ENCODE data around the gene SPATA9.

Gene SPATA9

DNA sequence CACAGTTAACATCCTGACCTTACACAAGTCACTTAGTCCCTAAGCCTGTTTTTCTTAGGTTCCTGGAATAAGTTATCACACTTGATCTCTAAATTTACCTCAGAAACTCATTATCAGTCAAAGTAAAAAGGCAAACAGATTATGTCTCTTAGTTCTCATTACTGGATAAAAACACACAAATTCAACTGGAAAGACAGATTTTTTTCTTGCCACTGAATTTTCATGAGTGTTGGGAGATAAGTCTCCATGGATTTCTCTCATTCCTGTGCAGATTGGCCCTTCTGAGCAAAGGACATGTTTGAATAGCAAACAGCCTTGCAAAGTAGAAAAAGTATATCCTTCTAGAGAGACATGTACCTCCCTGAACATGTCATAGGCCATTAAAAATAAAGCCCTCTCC, 10.2 kb downstream of the SPATA9 start:
- no peak overlapping the region for H3K27ac Mint-ChIP-seq
- no peak overlapping the region for H3K4me3 Mint-ChIP-seq
- peaks cover 5% of the 10 kb centered on the region for H3K4me1 Mint-ChIP-seq (ENCODE audit: low read depth)
- no peaks in the 10 kb centered on the region for H3K9me3 Mint-ChIP-seq
- intact Hi-C loops (cut with micrococcal nuclease), result no loop called here
- H3K27me3 Mint-ChIP-seq, result no peaks in the 10 kb centered on the region
- no peaks in the 10 kb centered on the region for H3K36me3 Mint-ChIP-seq (ENCODE audit: low read depth)

DNA sequence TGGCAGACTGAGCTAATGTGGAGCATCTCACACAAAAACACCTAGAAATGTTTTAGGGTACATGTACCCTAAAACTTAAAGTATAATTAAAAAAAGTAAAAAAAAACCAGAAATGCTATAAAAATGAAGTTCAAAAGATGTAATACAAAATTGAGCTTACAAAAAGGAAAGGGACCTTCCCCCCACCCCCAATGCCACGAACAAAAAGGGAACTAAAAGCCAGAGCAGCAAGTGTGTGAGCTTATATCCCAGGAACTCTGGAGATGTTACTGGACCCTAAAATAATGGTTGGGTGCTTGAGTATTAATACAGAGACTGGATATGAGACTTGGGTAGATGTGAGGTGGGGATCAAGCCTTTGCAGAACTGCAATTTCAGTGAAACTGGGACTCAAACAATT, 11.0 kb downstream of the SPATA9 start:
- H3K9me3 Mint-ChIP-seq, result no peaks in the 10 kb centered on the region
- intact Hi-C loops (cut with micrococcal nuclease), result no loop called here

DNA sequence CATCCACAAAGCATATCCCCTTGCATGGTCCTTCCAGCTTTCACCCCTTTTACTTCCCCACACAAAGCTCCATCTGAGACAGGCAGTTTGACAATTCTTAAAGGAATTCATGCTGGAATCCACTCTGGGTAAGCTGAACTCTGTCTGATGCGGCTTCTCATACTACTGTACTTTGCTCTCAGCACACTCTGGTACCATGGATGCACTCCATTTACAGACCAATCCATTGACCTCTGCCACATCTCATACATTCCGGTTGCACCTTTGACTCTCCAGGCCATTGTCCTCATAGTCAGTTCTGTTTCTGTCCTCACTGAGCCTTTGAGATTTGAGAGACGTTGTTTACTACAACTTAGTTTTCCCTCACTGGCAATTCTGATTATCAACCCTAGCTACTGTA, 12.2 kb downstream of the SPATA9 start:
- Mint-ChIP-seq H3K4me1 (ENCODE audit: low read depth) (peaks cover 5% of the 10 kb centered on the region), H3K36me3 (ENCODE audit: low read depth) (no peaks in the 10 kb centered on the region), H3K9me3 (no peaks in the 10 kb centered on the region), H3K27me3 (no peaks in the 10 kb centered on the region), H3K4me3 (no peak overlapping the region), H3K27ac (no peak overlapping the region)
- intact Hi-C loops (cut with micrococcal nuclease), result no loop called here

More for the DNA sequence above, 11.0 kb downstream of the SPATA9 start:
- Mint-ChIP-seq H3K27me3 (no peaks in the 10 kb centered on the region), H3K27ac (no peak overlapping the region), H3K4me1 (ENCODE audit: low read depth) (peaks cover 5% of the 10 kb centered on the region), H3K4me3 (no peak overlapping the region), H3K36me3 (ENCODE audit: low read depth) (no peaks in the 10 kb centered on the region)

DNA sequence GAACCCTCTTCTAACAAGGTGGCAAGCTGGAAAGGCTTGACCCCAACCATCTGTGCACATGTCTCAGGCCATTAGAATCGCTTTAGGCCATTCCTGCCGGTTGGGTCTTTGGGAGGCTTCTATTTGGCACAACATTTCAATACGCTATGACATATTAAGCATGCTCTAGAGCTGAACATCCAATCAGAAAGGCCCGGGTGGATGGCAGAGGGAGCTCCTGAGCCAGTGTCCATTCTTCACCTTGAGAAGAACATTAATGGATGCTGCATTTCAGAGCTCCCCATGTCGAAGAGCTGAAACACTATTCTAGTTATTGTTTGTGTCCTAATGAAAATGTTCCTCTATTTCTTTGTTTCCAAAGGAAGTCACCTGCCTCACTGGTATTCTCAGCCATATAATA, 12.8 kb downstream of the SPATA9 start:
- no peaks in the 10 kb centered on the region for H3K27me3 Mint-ChIP-seq
- peaks cover 5% of the 10 kb centered on the region for H3K4me1 Mint-ChIP-seq (ENCODE audit: low read depth)
- H3K9me3 Mint-ChIP-seq, result no peaks in the 10 kb centered on the region
- intact Hi-C loops (cut with micrococcal nuclease), result loop anchor here (10.0 kb wide), 1 partner anchor 665 kb away; no protein-coding TSS in a partner anchor
- no peak overlapping the region for H3K27ac Mint-ChIP-seq
- H3K36me3 Mint-ChIP-seq (ENCODE audit: low read depth), result no peaks in the 10 kb centered on the region
- no peak overlapping the region for H3K4me3 Mint-ChIP-seq

DNA sequence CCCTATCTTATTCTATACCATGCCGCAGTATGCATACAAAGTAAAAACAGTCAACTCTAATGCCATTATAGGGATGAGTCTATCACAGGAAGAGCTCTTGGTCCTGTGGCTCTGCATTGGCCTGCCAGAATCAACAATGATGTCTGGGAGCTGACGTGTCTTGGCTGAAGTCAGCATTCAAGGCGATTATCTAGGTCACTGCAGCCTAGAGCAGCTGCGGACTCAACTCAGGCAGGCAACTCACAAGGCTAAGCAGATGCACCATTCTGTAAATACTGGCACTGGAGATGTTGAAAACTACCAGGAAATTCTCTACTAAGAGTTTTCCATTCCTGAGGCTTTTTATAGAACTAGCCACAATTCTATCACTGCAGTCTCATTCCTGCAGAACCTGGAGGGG, 13.3 kb downstream of the SPATA9 start:
- H3K9me3 Mint-ChIP-seq, result no peaks in the 10 kb centered on the region
- H3K27ac Mint-ChIP-seq, result no peak overlapping the region
- intact Hi-C loops (cut with micrococcal nuclease), result loop anchor here (10.0 kb wide), 1 partner anchor 665 kb away; no protein-coding TSS in a partner anchor
- no peaks in the 10 kb centered on the region for H3K36me3 Mint-ChIP-seq (ENCODE audit: low read depth)
- no peak overlapping the region for H3K4me3 Mint-ChIP-seq
- no peaks in the 10 kb centered on the region for H3K27me3 Mint-ChIP-seq
- H3K4me1 Mint-ChIP-seq (ENCODE audit: low read depth), result peaks cover 5% of the 10 kb centered on the region

DNA sequence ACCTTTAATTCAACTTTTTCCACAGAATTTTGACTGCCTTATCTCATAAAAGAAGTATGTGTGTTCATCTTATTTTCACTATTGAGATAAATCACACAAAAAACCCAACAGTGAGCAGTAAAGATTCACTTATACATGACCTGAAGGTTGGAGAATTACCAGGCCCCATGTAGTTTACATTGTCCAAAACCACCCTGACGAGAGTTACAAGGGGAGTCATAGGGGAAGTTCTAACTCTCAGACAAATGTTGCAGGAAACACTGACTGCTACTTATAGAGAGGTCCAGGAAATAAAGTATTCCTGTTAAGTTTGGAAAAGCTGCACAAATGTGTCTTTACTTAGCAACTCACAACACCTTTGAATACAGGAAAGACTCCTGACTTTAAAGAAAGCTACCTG, 14.1 kb downstream of the SPATA9 start:
- peaks cover 5% of the 10 kb centered on the region for H3K4me1 Mint-ChIP-seq (ENCODE audit: low read depth)
- no peaks in the 10 kb centered on the region for H3K36me3 Mint-ChIP-seq (ENCODE audit: low read depth)
- no peaks in the 10 kb centered on the region for H3K9me3 Mint-ChIP-seq
- intact Hi-C loops (cut with micrococcal nuclease), result loop anchor here (10.0 kb wide), 1 partner anchor 666 kb away; no protein-coding TSS in a partner anchor
- H3K4me3 Mint-ChIP-seq, result no peak overlapping the region
- H3K27ac Mint-ChIP-seq, result no peak overlapping the region
- no peaks in the 10 kb centered on the region for H3K27me3 Mint-ChIP-seq

DNA sequence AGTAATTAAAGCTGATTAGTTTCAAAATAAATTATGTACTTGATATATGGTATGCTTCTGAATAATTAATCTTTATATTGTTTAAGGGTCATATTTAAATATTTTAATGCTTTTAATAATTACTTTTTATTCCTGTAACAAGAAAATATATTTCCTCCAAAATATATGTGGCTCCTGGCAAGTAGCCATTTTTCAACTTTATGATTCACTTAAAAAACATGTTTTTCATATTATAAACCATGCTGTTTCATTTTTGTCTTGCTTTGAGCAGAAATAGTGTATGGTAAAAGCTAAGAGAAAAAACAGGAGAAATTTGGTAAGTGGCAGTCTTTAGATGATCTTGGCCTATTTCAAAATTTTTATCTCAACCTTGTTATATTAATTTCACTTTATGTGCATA, 14.6 kb downstream of the SPATA9 start:
- H3K4me3 Mint-ChIP-seq, result no peak overlapping the region
- peaks cover 5% of the 10 kb centered on the region for H3K4me1 Mint-ChIP-seq (ENCODE audit: low read depth)
- intact Hi-C loops (cut with micrococcal nuclease), result loop anchor here (10.0 kb wide), 1 partner anchor 667 kb away; no protein-coding TSS in a partner anchor
- H3K27ac Mint-ChIP-seq, result no peak overlapping the region
- H3K27me3 Mint-ChIP-seq, result no peaks in the 10 kb centered on the region
- H3K9me3 Mint-ChIP-seq, result no peaks in the 10 kb centered on the region
- no peaks in the 10 kb centered on the region for H3K36me3 Mint-ChIP-seq (ENCODE audit: low read depth)

DNA sequence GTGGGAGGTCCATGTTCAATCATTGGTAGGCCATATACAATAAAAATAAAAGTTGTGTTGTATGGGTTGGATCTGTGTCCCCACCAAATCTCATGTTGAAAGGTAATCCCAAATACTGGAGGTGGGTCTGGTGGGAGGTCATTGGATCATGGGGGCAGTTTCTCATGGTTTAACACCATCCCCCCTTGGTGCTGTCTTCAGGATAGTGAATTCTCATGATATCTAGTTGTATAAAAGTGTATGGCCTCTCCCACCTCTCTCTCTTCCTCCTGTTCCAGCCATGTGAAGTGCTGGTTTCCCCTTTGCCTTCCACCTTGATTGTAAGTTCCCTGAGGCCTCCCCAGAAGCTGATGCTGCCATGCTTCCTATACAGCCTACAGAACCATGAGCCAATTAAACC, 15.1 kb downstream of the SPATA9 start:
- intact Hi-C loops (cut with micrococcal nuclease), result loop anchor here (10.0 kb wide), 1 partner anchor 667 kb away; no protein-coding TSS in a partner anchor
- H3K4me3 Mint-ChIP-seq, result no peak overlapping the region
- H3K9me3 Mint-ChIP-seq, result no peaks in the 10 kb centered on the region
- no peak overlapping the region for H3K27ac Mint-ChIP-seq
- no peaks in the 10 kb centered on the region for H3K36me3 Mint-ChIP-seq (ENCODE audit: low read depth)
- H3K27me3 Mint-ChIP-seq, result no peaks in the 10 kb centered on the region
- H3K4me1 Mint-ChIP-seq (ENCODE audit: low read depth), result peaks cover 5% of the 10 kb centered on the region

DNA sequence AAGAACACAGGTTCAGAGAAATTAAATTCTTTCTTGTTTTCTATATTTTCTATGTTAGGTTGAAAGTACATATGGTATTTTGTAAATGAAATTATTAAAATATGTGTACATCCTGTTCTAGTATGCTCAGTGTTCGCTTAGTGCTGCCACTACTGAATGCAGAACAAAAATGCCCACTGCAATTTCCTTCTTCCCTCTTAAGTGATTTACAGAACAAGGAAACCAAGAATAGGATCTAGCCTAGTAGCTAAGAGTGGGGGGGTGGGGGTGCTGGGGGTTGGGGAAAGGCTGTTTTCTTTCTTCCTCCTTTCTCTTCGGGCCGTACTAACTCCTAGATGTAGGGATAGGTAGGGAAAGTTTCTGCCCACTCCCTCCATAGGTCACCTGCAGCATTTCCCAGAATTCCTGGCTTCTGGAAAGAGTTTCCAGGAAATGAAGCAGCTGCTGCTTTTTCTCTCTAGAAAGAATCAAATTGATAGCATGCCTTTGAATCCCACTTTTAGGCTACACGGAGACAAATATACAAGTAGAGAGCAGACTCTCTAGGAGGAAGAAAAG, 15.7 kb downstream of the SPATA9 start:
- no peak overlapping the region for H3K27ac Mint-ChIP-seq
- no peaks in the 10 kb centered on the region for H3K9me3 Mint-ChIP-seq
- H3K36me3 Mint-ChIP-seq (ENCODE audit: low read depth), result no peaks in the 10 kb centered on the region
- intact Hi-C loops (cut with micrococcal nuclease), result loop anchor here (10.0 kb wide), 1 partner anchor 668 kb away; no protein-coding TSS in a partner anchor
- no peaks in the 10 kb centered on the region for H3K27me3 Mint-ChIP-seq
- H3K4me3 Mint-ChIP-seq, result no peak overlapping the region
- peaks cover 5% of the 10 kb centered on the region for H3K4me1 Mint-ChIP-seq (ENCODE audit: low read depth)

DNA sequence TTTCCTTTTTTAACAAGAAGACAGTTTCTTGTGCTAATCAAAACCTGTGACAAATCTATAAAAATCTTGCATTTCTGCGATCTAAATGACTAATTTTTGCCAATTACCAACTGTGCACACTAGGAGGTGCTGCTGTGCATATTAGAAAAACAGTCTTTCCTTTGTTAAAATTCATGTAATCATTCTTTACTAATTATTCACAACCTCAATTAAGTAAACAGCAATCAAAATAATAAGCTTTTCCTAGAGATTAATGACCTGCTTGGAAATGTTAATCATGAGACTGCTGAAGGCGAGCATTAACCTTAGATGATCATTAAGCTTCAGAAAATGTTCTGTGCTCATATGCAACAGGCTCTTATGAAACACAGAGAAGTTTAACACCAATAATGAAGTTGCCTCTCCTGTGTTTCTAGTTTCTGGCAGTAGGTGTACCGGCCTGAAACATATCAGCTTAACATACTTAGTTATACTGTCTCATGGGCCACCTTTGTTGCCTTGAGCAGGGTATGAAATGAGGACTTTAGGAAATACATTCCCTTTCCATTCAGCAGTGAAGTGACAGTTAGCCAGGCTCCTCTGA, 18.5 kb downstream of the SPATA9 start:
- H3K4me1 Mint-ChIP-seq (ENCODE audit: low read depth), result no peaks in the 10 kb centered on the region
- no peak overlapping the region for H3K27ac Mint-ChIP-seq
- no peaks in the 10 kb centered on the region for H3K27me3 Mint-ChIP-seq
- H3K9me3 Mint-ChIP-seq, result no peaks in the 10 kb centered on the region
- intact Hi-C loops (cut with micrococcal nuclease), result loop anchor here (1.0 to 10.0 kb wide), 3 partner anchors 116 to 671 kb away; no protein-coding TSS in a partner anchor
- no peaks in the 10 kb centered on the region for H3K36me3 Mint-ChIP-seq (ENCODE audit: low read depth)
- H3K4me3 Mint-ChIP-seq, result no peak overlapping the region

DNA sequence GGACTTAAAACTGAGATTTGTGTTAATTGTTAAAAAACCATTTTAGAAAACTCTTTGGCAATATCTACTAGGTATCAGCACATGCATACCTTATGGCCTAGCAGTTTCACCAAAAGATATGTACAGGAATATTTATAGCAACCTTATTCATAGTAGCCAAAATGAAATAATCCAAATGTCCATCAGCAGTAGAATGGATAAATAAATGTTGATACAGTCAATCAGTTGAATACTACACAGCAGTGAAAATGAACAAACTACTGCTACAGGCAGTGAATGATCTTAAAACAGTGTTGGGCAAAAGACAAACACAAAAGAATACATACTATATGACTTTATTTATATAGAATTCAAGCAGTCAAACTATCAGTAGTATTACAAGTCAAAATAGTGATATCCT, 19.8 kb downstream of the SPATA9 start:
- H3K9me3 Mint-ChIP-seq, result no peaks in the 10 kb centered on the region
- H3K27ac Mint-ChIP-seq, result no peak overlapping the region
- H3K27me3 Mint-ChIP-seq, result no peaks in the 10 kb centered on the region
- no peaks in the 10 kb centered on the region for H3K4me1 Mint-ChIP-seq (ENCODE audit: low read depth)
- intact Hi-C loops (cut with micrococcal nuclease), result loop anchor here (10.0 kb wide), 1 partner anchor 672 kb away; no protein-coding TSS in a partner anchor
- no peak overlapping the region for H3K4me3 Mint-ChIP-seq
- H3K36me3 Mint-ChIP-seq (ENCODE audit: low read depth), result no peaks in the 10 kb centered on the region

DNA sequence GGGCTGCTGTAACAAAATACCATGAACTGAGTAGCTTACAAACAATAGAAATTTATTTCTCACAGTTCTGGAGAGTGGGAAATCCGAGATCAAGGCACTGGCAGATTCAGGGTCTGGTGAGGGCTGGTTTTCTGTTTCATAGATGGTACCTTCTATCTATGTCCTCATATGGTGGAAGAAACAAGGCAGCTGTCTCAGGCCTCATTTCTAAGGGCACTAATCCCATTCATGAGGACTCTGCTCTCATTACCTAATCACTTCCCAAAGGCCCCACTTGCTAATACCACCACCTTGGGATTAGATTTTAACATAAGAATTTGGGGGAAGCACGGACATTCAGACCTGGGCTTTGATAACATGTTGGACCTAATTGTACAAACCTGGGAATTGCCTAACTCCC, 22.7 kb downstream of the SPATA9 start:
- no peaks in the 10 kb centered on the region for H3K4me1 Mint-ChIP-seq (ENCODE audit: low read depth)
- no peak overlapping the region for H3K27ac Mint-ChIP-seq
- no peaks in the 10 kb centered on the region for H3K36me3 Mint-ChIP-seq (ENCODE audit: low read depth)
- no peaks in the 10 kb centered on the region for H3K9me3 Mint-ChIP-seq
- no peaks in the 10 kb centered on the region for H3K27me3 Mint-ChIP-seq
- intact Hi-C loops (cut with micrococcal nuclease), result loop anchor here (10.0 kb wide), 1 partner anchor 675 kb away; no protein-coding TSS in a partner anchor
- no peak overlapping the region for H3K4me3 Mint-ChIP-seq

DNA sequence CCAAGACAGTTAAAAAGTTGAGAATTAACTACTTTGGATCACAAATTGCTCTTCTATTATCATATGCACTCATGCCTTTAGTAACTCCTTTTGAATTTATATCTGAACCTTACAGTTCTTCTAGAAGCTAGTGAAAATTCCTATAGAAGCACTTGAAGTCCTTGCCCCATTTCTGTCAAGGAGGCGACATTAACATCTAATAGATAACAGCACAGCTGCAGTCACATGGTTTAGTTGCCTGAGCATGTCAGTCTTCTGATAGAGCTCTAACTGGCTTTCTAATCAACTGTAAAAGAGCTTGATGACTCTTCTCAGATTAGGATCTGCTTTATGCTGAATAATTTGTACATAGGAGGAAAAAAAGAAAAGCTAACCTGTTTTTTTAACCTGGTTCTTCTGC, 27.2 kb downstream of the SPATA9 start:
- H3K4me3 Mint-ChIP-seq, result no peak overlapping the region
- intact Hi-C loops (cut with micrococcal nuclease), result no loop called here
- H3K9me3 Mint-ChIP-seq, result no peaks in the 10 kb centered on the region
- no peaks in the 10 kb centered on the region for H3K36me3 Mint-ChIP-seq (ENCODE audit: low read depth)
- no peak overlapping the region for H3K27ac Mint-ChIP-seq
- H3K27me3 Mint-ChIP-seq, result no peaks in the 10 kb centered on the region
- no peaks in the 10 kb centered on the region for H3K4me1 Mint-ChIP-seq (ENCODE audit: low read depth)

DNA sequence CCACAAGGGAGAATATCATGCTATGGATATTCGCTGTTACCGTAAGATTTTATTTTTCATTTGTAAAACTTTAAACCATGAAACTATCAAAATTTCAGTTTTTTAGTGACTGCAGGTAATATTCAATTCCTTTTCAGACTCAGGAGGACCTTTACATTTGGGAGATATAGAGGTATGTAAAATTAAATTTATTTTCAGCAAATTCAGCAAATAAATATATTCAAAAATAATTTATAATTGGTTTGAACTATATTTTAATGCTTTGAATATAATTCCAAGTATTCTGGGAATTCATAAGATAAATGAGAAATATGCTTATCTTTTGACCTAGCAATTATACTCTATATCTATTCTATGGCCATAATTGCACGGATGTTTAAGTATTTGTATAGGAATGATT, 28.6 kb downstream of the SPATA9 start:
- intact Hi-C loops (cut with micrococcal nuclease), result no loop called here
- no peaks in the 10 kb centered on the region for H3K27me3 Mint-ChIP-seq
- no peak overlapping the region for H3K4me3 Mint-ChIP-seq
- H3K4me1 Mint-ChIP-seq (ENCODE audit: low read depth), result no peaks in the 10 kb centered on the region
- H3K9me3 Mint-ChIP-seq, result no peaks in the 10 kb centered on the region
- no peaks in the 10 kb centered on the region for H3K36me3 Mint-ChIP-seq (ENCODE audit: low read depth)
- no peak overlapping the region for H3K27ac Mint-ChIP-seq

DNA sequence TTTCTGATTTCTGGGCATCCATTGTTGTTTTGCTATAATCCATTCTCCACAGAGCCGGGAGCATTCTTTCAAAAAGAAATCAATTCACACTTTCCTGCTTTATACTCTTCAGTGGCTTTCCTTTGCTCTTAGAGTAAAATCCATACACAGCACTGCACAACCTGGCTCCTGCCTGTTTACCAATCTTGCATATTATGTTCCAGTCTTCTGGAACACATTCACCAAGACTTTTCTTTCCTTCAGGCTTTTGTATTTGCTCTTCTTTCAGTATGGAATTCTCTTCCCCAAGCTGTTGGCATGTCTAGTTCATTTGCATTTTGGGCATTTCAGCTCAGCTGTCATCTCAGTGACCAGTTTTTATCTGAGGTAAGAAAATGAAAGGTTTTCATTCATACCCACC, 29.9 kb downstream of the SPATA9 start:
- Mint-ChIP-seq H3K27me3 (no peaks in the 10 kb centered on the region), H3K4me3 (no peak overlapping the region), H3K36me3 (ENCODE audit: low read depth) (no peaks in the 10 kb centered on the region), H3K9me3 (no peaks in the 10 kb centered on the region), H3K4me1 (ENCODE audit: low read depth) (no peaks in the 10 kb centered on the region), H3K27ac (no peak overlapping the region)
- intact Hi-C loops (cut with micrococcal nuclease), result no loop called here

Data from dendritic cell treated with granulocyte-macrophage colony-stimulating factor and Interleukin-4, amounts not matched to agents 40 ng/mL and 50 ng/mL, for 4 days (primary cell).